ENCODE results near the gene LTBP2.

LTBP2 gene

GRCh38 chr14:74650927-74651686 lies 39.1 kb upstream of the LTBP2 start:
- no peaks in the 10 kb centered on the region for H3K79me2 ChIP-seq (ENCODE audit: control insufficient read depth, low read length)
- no peak overlapping the region for H3K27ac ChIP-seq (ENCODE audit: low read depth, low read length)
- H3K9me2 ChIP-seq (replicated peaks; ENCODE audit: control insufficient read depth, low read length): no peaks in the 10 kb centered on the region
- H3K4me2 ChIP-seq (ENCODE audit: low read length): no peak overlapping the region
- H3K27me3 ChIP-seq (ENCODE audit: control insufficient read depth, low read length): no peaks in the 10 kb centered on the region
- H3F3A ChIP-seq (ENCODE audit: control insufficient read depth, insufficient read depth): no peaks in the 10 kb centered on the region
- H3K4me1 ChIP-seq (ENCODE audit: control insufficient read depth, low read length): peaks cover 9% of the 10 kb centered on the region
- no peaks in the 10 kb centered on the region for H3K9me3 ChIP-seq (ENCODE audit: control insufficient read depth, insufficient read depth, low read length)
- H3K4me3 ChIP-seq (ENCODE audit: low read length): no peak overlapping the region
- H4K20me1 ChIP-seq (ENCODE audit: control insufficient read depth, insufficient read depth, low read depth, low read length): no peaks in the 10 kb centered on the region
- H3K36me3 ChIP-seq (ENCODE audit: control insufficient read depth, low read length): no peaks in the 10 kb centered on the region
- TF ChIP-seq CTCF (IDR thresholded peaks at IDR 0.05; ENCODE audit: low read depth, low read length, poor library complexity, severe bottlenecking) (no peak), EZH2phosphoT487 (IDR thresholded peaks at IDR 0.05; ENCODE audit: borderline replicate concordance, low read length) (no peak)

- Histone ChIP-seq H3K4me3 (ENCODE audit: low read length) (no peak overlapping the region), H3K27me3 (ENCODE audit: control insufficient read depth, low read length) (no peaks in the 10 kb centered on the region), H3K79me2 (ENCODE audit: control insufficient read depth, low read length) (no peaks in the 10 kb centered on the region), H3F3A (ENCODE audit: control insufficient read depth, insufficient read depth) (no peaks in the 10 kb centered on the region), H3K9me3 (ENCODE audit: control insufficient read depth, insufficient read depth, low read length) (no peaks in the 10 kb centered on the region), H3K4me2 (ENCODE audit: low read length) (no peak overlapping the region), H3K27ac (ENCODE audit: low read depth, low read length) (no peak overlapping the region), H3K9me2 (replicated peaks; ENCODE audit: control insufficient read depth, low read length) (no peaks in the 10 kb centered on the region), H3K4me1 (ENCODE audit: control insufficient read depth, low read length) (peaks cover 9% of the 10 kb centered on the region), H4K20me1 (ENCODE audit: control insufficient read depth, insufficient read depth, low read depth, low read length) (no peaks in the 10 kb centered on the region), H3K36me3 (ENCODE audit: control insufficient read depth, low read length) (no peaks in the 10 kb centered on the region)
- TF ChIP-seq EZH2phosphoT487 (IDR thresholded peaks at IDR 0.05; ENCODE audit: borderline replicate concordance, low read length): no peak
- TF ChIP-seq CTCF (IDR thresholded peaks at IDR 0.05; ENCODE audit: low read depth, low read length, poor library complexity, severe bottlenecking): no peak
These were observed 37.6 kb upstream of the LTBP2 start for GRCh38 chr14:74649673-74650072.

DNA sequence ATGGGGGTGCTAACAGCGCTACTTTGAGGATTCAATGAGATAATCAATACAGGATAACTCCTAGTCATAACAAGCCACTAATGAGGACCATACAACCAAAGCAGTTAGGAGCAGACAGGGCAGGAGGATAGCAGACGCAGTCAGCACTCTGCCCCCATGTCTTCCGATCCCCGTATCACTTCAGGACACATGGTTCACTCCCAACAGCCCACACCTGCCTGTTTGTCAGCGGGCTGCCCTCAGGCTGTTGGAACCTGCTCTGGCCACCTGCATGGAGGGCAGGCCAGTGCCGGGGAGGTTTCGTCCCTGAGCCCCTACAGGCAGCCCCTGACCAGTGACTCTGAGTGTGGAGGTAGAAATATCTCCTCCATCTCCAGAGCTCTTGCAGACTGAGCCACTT lies 37.1 kb upstream of the LTBP2 start:
- H3K9me3 ChIP-seq (ENCODE audit: control insufficient read depth, insufficient read depth, low read length): no peaks in the 10 kb centered on the region
- H3F3A ChIP-seq (ENCODE audit: control insufficient read depth, insufficient read depth): no peaks in the 10 kb centered on the region
- no peaks in the 10 kb centered on the region for H3K9me2 ChIP-seq (replicated peaks; ENCODE audit: control insufficient read depth, low read length)
- peaks cover 9% of the 10 kb centered on the region for H3K4me1 ChIP-seq (ENCODE audit: control insufficient read depth, low read length)
- no peak overlapping the region for H3K27ac ChIP-seq (ENCODE audit: low read depth, low read length)
- no peaks in the 10 kb centered on the region for H3K27me3 ChIP-seq (ENCODE audit: control insufficient read depth, low read length)
- TF ChIP-seq CTCF (IDR thresholded peaks at IDR 0.05; ENCODE audit: low read depth, low read length, poor library complexity, severe bottlenecking): no peak
- no peaks in the 10 kb centered on the region for H3K36me3 ChIP-seq (ENCODE audit: control insufficient read depth, low read length)
- no peaks in the 10 kb centered on the region for H3K79me2 ChIP-seq (ENCODE audit: control insufficient read depth, low read length)
- H3K4me3 ChIP-seq (ENCODE audit: low read length): no peak overlapping the region
- no peaks in the 10 kb centered on the region for H4K20me1 ChIP-seq (ENCODE audit: control insufficient read depth, insufficient read depth, low read depth, low read length)
- H3K4me2 ChIP-seq (ENCODE audit: low read length): no peak overlapping the region

Measured in DOHH2 (cell line).